Measurements from ENCODE around the gene BLACAT1.

DNA sequence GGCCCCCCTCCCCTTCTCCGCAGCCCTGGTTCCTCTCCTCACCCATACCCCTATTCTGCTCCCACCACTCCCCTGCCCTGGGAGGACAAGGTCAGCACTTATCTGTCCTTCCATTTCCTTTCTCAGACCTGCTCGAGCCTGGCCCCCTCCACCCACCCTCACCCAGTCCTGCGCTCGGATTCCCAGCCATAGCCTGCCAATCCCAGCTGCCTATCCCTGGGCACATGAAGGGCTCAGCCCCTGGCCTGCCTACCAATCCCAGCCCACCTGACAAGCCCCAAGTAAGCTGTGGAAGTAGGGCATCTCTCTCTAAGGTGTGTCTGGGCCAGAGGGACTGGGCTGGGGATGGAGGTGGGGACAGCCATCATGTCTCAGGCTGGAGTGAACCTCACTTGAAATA lies 5.4 kb downstream of the BLACAT1 start:
- TF ChIP-seq RAD21 (IDR thresholded peaks at IDR 0.05; ENCODE audit: low read depth): no peak
- TF ChIP-seq EP300 (IDR thresholded peaks at IDR 0.05; ENCODE audit: borderline replicate concordance): no peak; the same call in 1 of the 2 replicates
- TF ChIP-seq CEBPB (IDR thresholded peaks at IDR 0.05): no peak
- TF ChIP-seq YY1 (IDR thresholded peaks at IDR 0.05; ENCODE audit: low read depth): 0 out of 2 replicates have a peak, but pooled peaks have one; percentile 11
